Peyer's patch (tissue), 4 donors: ENCODE data around the gene HS6ST3.

Experiments
- CTCF ChIP-seq, 6 experiments: fragments of 450-650 bp in 4 of 6; fragments of 200-600 bp in 2 of 6; sonication (generic) in 1 of 6; IDR thresholded peaks; one replicate each; pipeline ENCODE4 v1.5.1; 2017 to 2019; ENCODE audit warnings: antibody characterized with exemption in 6 of 6, mild to moderate bottlenecking in 3 of 6, moderate library complexity in 1 of 6
- POLR2A ChIP-seq, 2 donors: fragments of 450-650 bp; IDR thresholded peaks; one replicate each; pipeline ENCODE4 v1.5.1; 2017; ENCODE audit warnings: antibody characterized with exemption in 2 of 2, mild to moderate bottlenecking in 2 of 2, moderate library complexity in 2 of 2

- TF ChIP-seq CTCF (IDR thresholded peaks at IDR 0.05) (no peak), POLR2A (IDR thresholded peaks at IDR 0.05) (no peak)
Observed at GRCh38 chr13:96730676-96731075, 640.8 kb downstream of the HS6ST3 start.
